A549 (cell line): Measurements from ENCODE around the gene CCDC74A.
"Not testable (repeated sequence)": the region's sequence is repeated elsewhere in the genome, so short reads cannot be mapped to it uniquely, and the experiment has no call there.

Experiments used
- BHLHE40 ChIP-seq: IDR thresholded peaks from 2 replicates; pipeline ENCODE4 v1.6.1; 2012; ENCODE audit warnings: low read depth, low read length, inconsistent platforms
- EP300 ChIP-seq, 2 experiments: fragments of >200 bp; sonication (Bioruptor Twin); formaldehyde crosslinking; IDR thresholded peaks; 2 replicates in 1 of 2; 3 replicates in 1 of 2; pipeline ENCODE4 v1.6.1; 2016 to 2017
- MAFK ChIP-seq: fragments of 450-650 bp; IDR thresholded peaks from 2 replicates; pipeline ENCODE4 v1.6.1; 2014; ENCODE audit not compliant: partially characterized antibody
- POLR2A ChIP-seq: IDR thresholded peaks from 2 replicates; pipeline ENCODE4 v1.6.1; 2012; ENCODE audit warnings: mild to moderate bottlenecking, low read length
- SMC3 ChIP-seq: fragments of >200 bp; sonication (Bioruptor Twin); formaldehyde crosslinking; IDR thresholded peaks from 3 replicates; pipeline ENCODE4 v1.6.1; 2018; ENCODE audit warnings: inconsistent platforms
- TF ChIP-seq, protein P1 (sequence below): fragments of >200 bp; sonication (Bioruptor Twin); formaldehyde crosslinking; IDR thresholded peaks from 3 replicates; pipeline ENCODE4 v1.5.1; 2016

DNA sequence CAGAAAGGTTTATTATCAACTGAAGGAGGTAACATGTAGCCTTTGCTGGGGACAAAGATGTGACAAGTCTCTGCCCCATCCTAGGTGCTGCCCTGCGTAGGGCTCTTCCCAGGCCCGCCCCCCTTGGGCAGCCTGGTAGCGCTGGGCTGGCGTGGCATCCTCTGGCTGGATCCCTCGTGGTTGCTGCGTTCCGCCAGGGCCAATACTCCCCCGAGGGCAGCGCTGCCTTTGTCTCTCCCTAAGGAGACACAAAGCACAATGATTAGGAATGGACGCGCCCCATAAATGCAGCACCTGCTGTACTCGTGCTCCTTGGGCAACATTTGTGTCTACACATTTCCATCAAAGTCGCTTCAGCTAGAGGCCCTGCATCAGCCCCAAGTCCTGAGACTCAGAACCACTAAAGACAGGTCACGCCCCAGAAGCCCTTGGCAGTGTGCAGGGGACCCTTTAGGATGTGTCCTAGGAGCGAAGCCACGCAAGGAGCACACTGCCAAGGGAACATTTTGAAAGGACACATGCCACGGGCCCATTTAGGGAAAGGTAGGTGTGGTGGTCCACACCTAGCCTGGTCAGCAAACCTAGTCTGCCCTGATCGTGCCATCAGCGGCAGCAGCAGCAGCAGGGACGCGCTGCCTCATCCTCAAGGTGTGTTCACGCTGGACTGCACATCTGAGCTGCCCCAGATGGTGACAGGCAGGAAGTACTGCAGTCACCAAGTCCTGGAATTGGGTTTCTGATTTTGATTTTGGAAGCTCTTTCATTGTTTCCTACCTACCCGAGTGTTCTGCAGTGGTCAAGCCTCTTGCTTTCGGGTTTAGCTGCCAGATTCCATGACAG, 43.5 kb upstream of the CCDC74A start:
- TF ChIP-seq, protein P1, sequence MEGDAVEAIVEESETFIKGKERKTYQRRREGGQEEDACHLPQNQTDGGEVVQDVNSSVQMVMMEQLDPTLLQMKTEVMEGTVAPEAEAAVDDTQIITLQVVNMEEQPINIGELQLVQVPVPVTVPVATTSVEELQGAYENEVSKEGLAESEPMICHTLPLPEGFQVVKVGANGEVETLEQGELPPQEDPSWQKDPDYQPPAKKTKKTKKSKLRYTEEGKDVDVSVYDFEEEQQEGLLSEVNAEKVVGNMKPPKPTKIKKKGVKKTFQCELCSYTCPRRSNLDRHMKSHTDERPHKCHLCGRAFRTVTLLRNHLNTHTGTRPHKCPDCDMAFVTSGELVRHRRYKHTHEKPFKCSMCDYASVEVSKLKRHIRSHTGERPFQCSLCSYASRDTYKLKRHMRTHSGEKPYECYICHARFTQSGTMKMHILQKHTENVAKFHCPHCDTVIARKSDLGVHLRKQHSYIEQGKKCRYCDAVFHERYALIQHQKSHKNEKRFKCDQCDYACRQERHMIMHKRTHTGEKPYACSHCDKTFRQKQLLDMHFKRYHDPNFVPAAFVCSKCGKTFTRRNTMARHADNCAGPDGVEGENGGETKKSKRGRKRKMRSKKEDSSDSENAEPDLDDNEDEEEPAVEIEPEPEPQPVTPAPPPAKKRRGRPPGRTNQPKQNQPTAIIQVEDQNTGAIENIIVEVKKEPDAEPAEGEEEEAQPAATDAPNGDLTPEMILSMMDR = not testable (repeated sequence)
- not testable (repeated sequence) for TF ChIP-seq BHLHE40; EP300 (IDR thresholded peaks at IDR 0.05); SMC3; MAFK; POLR2A
